Cortex of kidney (tissue), 1 donor: ENCODE data around the gene CCER1.
"Not testable (repeated sequence)": the region's sequence is repeated elsewhere in the genome, so short reads cannot be mapped to it uniquely, and the experiment has no call there.

ENCODE experiments used
- DNase-seq: peaks from one replicate; lab custom pipeline; 2025; lab: John Stamatoyannopoulos, UW

The CCER1 gene

GRCh38 chr12:90954921-90955320, at the start of gene CCER1:
Gene CCER1, minus strand, starts transcription at chr12:90955176. Its CDS starts 434 bp downstream, at chr12:90954742.
- no peak for DNase-seq

DNA sequence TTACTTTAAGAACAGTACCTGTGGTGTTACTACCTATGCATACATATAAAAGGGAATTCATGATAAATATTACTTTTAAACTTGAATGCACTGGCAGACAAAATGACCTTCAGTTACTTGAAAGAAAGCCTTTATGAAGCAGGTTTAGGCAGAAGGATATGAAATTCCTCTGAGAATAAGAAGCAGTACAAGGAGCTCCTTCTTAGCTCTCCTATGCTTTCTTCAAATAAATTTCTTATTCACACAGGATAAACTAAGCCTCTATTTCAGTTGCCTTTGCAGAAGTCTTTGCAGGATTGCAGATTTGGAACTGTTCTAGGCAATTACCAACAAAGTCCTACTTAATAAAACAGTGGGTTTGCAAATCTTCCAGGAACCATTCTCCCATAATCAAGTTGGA, 48.8 kb upstream of the CCER1 start:
- no peak for DNase-seq

DNA sequence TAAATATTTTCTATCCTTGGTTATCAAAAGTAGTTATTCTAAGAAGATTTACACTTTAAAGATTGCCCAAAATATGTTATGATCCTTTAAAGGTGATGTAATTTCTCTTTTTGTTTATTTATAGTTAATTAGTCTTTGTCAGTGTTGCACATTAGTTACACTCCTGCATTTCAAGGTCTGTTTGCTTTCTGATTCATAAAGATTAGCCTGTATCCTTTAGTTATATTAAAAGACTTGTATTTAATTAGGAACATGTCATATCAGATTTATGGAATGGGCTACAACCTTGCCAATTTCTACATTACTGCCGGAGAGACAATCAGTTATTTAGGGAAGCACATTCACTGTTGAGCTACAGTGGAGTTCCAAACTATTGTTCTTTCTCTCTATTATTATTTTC, 46.3 kb upstream of the CCER1 start:
- DNase-seq, result no peak

DNA sequence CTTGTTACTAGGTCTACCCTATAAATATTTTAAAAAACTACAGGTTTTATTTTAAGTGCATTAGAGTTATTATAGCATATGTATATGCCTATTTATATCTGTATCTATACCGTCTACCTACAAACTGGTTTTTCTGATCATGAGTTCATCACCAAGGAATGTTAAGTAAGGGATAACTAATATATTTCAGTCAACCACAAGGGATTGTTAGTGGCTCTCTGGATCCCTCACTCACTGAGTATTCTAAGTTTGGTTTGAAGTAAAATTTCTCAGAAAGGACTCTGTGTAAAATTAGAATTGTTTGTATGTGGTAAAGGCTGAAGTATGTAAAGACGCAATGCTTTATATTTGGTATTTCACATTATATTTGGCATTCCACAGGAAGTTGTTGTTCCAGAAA, 45.0 kb upstream of the CCER1 start:
- DNase-seq, result no peak

GRCh38 chr12:90999527-90999926, 44.6 kb upstream of the CCER1 start:
- no peak for DNase-seq

DNA sequence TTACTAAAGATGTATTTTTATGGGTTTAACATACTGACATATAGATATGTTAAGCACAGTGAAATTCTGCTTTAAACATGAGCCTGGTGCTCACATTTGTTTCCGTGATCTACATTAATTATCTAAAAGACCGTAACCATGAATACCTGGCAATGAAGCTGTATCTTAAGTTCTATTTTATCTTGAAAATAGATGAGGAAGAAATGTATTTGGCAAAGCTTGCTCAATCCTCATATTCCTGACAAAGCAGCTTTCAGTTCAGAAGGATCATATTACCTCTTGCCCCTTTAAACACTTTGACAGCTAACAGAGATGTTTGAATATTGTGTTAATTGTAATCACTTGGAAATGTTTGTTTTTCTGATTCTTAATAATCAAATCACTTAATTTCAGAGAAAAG, 40.0 kb upstream of the CCER1 start:
- DNase-seq, result no peak

DNA sequence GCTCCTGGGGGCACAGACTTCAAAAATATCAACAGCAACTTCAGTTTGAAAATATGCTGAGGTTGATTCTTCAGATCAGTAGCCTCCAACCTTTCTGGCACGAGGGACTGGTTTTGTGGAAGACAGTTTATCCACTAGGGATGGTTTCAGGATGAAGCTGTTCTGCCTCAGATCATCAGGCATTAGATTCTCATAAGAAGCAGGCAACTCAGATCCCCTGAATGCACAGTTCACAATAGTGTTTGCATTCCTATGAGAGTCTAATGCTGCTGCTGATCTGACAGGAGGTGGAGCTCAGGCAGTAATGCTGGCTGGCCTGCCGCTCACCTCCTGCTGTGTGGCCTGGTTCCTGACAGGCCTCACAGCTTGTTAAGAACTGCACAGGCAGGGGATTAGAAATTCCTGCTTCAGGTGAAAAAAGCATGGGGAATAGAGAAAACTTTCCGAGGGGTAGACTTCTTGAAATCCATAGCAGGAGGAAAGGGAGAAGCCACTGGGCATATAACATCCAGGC, 37.0 kb upstream of the CCER1 start:
- no peak for DNase-seq

GRCh38 chr12:90990611-90991010, 35.6 kb upstream of the CCER1 start:
- no peak for DNase-seq

- DNase-seq, result no peak
Measured at GRCh38 chr12:90989686-90990111, 34.7 kb upstream of the CCER1 start.

DNA sequence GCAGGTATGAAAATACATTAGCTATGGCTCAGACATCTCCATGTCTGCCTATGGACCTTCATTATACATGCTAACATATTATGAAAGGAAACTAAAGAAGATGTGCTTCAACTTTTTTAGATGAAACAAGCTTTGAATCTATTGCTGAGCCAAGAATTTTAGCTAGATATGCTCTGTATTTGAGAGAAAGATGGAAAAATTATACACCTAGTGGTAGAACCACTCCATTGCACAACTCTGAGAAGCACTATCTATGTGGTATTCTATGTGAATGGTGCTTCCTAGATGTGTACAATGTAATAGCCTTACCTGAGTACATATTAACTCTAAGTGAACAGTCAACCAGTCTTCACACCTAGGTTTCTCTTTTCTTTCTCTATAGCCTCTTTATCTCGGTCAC, 32.5 kb upstream of the CCER1 start:
- no peak for DNase-seq

GRCh38 chr12:90987101-90987500, 32.1 kb upstream of the CCER1 start:
- no peak for DNase-seq

DNA sequence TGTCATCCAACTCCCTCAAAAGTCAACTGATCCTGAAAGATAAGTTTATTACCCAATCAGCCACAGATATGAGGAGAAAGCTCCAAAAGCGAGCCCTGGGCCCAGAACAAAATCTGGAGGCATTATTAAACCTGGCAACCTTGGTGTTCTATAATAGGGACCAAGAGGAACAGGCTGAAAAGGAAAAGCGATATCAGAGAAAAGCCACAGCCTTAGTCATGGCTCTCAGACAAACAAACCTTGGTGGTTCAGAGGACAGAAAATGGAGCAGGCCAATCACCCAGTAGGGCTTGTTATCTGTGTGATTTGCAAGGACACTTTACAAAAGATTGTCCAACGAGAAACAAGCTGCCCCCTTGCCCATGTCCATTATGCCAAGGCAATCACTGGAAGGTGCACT, 30.4 kb upstream of the CCER1 start:
- DNase-seq, result not testable (repeated sequence)

DNA sequence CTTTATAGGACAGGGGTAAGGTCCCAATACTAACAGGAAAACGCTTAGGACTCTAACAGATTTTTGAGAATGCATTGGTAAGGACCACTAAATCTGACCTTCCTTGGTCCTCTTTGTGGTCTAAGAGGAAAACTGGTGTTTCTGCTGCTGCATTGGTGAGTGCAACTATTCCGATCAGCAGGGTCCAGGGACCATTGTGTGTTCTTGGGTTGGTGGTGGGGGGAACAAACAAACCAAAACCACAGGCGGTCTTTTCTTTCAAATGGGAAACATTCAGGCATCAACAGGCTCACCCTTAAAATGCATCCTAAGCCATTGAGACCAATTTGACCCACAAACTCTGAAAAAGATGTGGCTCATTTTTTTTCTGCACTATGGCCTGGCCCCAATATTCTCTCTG, 29.1 kb upstream of the CCER1 start:
- no peak for DNase-seq

GRCh38 chr12:90982170-90982569, 27.2 kb upstream of the CCER1 start:
- DNase-seq, result no peak

DNA sequence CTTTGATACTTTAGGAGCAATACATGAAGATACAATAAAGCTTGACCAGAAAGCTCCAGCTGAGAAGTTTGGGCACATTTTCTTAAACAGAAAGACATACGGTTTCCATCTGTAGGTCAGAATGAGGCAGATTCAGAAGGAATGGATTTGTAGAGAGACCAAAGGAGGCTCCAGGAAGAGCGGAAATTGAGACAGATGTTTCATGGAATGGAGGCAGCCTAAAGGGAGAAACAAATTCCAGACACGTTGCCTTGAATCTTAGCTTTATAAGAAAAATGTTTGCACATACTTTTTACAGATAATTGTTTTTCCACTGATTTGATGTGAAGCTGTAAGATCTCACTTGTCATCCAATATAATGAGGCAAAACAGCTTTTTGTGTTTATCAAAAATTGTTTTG, 25.0 kb upstream of the CCER1 start:
- DNase-seq, result no peak

- DNase-seq, result no peak
Measured at GRCh38 chr12:90979019-90979418, 24.0 kb upstream of the CCER1 start.

GRCh38 chr12:90978117-90978770, 23.3 kb upstream of the CCER1 start:
- no peak for DNase-seq

DNA sequence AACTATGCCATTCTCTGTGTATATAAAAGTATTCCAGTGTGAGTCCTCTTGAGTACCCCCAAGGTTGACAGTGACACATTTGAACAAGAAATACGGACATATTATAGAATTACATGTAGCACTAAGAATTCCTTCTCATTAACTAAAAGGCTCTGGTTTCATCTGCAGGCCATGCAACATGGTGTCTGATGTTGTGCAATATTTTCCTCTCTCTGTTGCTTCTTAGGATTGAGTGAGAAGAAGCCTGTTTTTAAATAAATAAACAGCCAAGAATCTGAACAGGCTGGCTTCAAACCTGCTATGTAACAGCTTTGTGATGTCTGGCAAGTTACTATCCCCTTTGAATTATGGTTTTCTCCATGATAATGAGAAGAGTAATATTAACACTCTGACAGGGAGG, 22.2 kb upstream of the CCER1 start:
- DNase-seq, result no peak

DNA sequence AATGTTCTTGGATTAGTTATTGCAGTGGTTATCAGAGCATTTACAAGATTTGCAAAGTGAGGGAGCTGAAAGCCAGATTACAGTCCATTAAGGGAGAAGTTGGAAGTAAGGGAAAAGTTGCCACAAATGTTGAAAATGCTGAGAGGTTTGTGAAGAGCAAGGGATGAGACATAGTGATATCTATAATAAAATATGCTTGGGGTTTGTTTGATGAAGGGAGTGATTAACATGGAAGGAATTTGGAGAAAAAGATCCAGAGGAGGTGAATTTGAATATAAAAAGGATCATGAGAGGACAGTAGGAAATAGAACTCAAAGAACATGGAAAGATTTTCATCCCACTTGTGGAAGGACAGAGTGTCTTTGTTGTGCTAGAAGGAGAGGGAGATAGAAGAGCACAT, 19.3 kb upstream of the CCER1 start:
- DNase-seq, result no peak

DNA sequence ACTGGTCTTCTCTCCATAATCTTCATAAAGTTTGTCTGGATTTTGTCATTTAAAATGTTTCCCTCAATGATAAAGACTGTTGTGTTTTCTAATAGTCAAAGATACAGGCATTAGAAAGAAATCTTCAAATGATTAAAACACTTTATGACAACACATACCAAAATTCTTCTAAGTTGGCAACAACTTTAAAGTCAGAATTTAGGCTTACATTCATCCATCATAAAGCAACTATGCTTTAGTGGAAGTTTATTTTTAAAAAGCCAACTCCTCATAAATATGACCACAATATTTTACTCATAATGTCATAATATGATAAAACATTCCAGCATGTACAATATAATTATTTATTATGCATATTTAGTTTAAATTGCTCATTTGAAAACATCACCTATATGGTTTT, 17.2 kb upstream of the CCER1 start:
- no peak for DNase-seq

- no peak for DNase-seq
Measured at GRCh38 chr12:90970911-90971310, 15.9 kb upstream of the CCER1 start.

GRCh38 chr12:90970471-90970870, 15.5 kb upstream of the CCER1 start:
- DNase-seq, result no peak

GRCh38 chr12:90969851-90970250, 14.9 kb upstream of the CCER1 start:
- no peak for DNase-seq

GRCh38 chr12:90969346-90969745, 14.4 kb upstream of the CCER1 start:
- no peak for DNase-seq
